HG03108 (cell line): Measurements from ENCODE around the gene SRRM5.
"Not testable (repeated sequence)": the region's sequence is repeated elsewhere in the genome, so short reads cannot be mapped to it uniquely, and the experiment has no call there.

Source experiments
- ATAC-seq: cut with Tn5 transposase; IDR thresholded peaks from one replicate; pipeline ENCODE4 v1.9.1; 2021; ENCODE audit warnings: moderate library complexity; ENCODE audit not compliant: unreplicated experiment

Gene SRRM5

GRCh38 chr19:43591904-43592772 is 19.8 kb upstream of the SRRM5 start:
- ATAC-seq = no peak

GRCh38 chr19:43592800-43593350 is 19.0 kb upstream of the SRRM5 start:
- ATAC-seq = no peak

DNA sequence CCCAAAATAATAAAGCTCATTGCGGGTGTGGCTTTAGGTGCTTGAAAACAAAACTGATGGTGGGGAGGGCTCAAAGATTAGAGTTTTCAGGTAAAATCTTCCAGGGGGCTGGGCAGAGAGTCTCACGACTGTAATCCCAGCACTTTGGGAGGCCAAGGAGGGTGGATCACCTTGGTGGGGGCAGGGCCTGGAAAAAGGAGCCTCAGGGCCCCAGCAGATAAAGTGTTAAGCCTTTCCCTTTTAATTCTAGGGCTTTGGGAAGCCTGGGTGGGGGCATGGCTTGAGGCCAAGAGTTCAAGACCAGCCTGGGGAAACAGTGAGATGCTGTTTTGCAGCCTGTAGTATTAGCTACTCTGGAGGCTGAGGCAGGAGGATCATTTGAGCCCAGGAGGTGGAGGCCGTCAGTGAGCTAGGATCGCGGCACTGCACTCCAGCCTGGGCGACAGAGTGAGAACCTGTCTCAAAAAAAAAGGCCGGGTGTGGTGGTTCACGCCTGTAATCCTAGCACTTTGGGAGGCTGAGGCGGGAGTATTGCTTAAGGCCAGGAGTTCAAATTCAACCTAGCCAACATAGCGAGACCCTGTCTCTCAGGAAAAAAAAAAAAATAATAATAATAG is 17.7 kb upstream of the SRRM5 start:
- no peak for ATAC-seq

GRCh38 chr19:43594710-43595604 is 16.9 kb upstream of the SRRM5 start:
- no peak for ATAC-seq

- no peak for ATAC-seq
These were observed 16.3 kb upstream of the SRRM5 start for GRCh38 chr19:43595605-43595998.

DNA sequence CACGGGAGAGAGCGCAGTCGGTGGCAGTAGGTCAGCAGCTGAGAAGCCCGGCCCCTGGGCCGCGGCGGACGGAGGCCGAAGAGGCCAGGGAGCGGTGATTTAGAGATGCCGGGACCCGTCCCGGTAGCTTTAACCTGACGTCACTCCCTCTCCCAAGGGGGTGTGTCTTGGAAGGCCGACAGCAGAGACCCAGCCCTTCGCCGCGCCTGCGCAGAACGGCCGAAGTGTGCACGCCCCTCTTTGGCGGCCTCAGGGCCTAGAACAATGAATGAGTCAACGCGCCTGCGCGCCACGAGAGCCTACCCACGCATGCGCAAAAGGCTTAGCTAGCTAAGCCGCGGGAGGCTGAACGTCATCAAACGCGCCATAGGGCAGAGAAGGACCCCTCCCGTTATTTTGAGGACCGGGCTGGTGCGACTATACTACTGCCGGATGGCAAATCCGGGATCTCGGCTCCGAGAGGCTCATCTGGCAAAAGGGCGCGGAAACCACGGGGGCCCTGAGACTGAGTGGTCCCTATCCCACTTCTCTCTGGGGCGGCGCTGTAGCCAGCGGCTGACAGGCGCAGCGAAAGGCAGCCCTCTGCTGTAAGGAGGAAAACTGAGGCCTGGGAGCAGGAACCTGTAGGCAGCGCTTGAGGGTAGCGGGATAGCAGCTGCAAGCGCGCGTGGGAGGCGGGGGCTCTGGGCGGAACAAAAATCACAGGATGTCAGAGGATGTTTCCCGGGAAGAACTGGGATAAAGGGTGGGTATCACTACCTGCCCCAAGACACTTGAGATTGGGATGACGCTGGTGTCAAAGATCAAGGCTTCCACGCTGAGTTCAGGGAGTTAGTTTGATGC is 15.7 kb upstream of the SRRM5 start, which contains the start of the genes IRGQ and ZNF576:
Gene IRGQ, minus strand, starts transcription at position 136 of the 843 bp plus-strand sequence. CDS start 796 bp downstream, outside the sequence.
Gene ZNF576, plus strand, starts transcription at position 597 of the 843 bp plus-strand sequence. CDS start 514 bp downstream, outside the sequence.
- ATAC-seq = peak; percentile 78

DNA sequence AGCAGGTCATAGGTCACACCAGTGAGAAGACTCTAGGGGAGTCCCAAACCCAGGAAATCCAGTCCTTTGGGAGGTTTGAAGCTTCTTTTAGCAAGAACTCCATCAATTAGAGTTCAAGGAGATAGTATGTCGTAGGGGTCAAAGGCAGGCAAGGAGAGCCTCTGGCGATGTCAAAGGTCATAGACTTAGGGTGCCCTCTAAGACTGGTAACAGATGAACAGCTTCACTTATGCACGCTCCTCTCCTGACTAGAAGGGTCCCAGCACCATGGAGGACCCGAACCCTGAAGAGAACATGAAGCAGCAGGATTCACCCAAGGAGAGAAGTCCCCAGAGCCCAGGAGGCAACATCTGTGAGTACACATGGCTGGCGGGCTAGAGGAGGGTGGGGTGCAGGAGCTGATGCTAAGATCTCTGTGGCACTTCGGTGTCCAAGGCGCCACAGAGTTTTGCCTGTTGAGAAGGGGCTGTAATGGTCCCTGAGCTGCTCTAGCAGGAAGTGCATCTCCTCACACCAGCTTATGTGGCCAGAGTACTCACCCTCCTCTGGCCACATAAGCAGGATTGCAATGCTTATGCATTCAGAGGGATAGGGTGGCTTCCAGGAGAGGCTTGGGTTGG is 14.9 kb upstream of the SRRM5 start:
- ATAC-seq = no peak

DNA sequence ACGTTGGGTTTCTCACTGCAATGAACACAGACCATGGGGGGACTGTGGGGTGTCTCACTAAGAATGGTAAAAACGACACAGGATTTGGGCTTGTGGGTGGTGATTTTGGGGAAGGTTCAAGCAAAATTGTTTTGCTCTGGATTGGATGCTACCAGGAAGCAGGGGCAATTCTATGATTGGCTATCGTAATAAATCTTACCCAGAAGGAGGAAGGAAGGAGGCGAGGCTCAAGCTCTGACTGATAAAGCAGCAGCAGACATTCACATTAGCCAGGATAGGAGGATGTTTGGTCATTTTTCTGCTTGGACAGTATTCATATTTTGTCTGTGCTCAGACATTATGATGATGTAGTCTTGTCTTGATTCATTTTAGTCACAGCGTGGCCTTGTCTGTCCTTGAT is 14.0 kb upstream of the SRRM5 start:
- ATAC-seq = no peak

GRCh38 chr19:43598445-43599240 is 13.2 kb upstream of the SRRM5 start:
- ATAC-seq = no peak

DNA sequence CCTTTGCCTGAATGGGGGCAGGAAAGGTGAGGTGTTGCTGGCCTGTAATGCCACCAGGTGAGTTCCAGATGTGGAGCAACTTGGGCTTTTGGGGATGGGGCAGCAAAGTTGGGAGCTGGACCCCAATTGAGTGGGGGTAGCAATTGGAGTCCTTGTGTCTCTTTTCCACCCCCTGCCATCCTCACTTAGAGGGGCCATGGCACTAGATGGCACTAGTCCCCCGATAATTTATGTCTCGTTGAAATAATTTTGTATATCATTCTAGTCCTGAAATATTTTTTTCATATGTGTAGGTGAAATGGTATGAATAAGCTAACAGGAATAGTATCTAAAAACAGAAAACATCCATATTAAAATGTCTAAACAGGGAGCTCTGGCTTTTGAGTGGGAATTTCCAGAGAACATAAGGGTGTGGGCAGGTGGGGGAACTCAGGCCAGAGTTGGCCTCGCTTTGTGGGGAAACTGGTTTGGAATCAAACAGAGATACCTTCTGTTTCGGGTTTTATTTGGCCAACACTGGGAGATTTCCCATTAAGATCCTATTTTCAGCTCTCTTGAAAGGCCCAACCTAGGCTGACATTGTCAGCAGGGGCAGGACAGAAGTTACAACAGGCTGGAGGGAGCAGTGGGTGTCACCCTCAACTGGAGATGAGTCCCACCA is 12.1 kb upstream of the SRRM5 start:
- no peak for ATAC-seq

- ATAC-seq = not testable (repeated sequence)
These were observed 11.6 kb upstream of the SRRM5 start for GRCh38 chr19:43600326-43600725.

DNA sequence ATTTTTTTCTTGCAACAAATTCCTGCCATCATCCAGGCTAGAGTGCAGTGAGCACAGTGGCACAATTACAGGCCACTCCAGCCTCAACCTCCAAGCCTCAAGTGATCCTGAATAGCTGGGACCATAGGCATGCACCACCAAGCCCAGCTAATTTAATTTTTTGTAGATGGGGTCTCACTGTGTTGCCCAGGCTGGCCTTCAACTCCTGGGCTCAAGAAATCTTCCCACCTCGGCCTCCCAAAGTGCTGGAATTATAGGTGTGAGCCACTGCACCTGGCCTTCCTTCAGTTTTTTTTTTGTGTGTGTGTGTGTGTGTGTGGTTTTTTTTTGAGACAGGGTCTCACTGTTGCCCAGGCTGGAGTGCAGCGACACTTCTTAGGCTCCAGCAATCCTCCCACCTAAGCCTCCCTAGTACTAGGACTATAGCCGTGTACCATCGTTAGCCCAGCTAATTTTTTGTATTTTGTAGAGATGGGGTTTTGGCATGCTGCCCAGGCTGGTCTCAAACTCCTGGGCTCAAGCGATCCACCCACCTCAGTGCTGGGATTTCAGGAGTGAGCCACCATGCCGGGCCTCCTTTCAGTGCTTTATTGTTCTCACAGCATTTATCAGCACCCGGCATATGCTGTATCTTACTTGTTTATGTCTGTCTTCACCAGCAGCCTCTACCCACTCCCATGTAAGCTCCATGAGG is 5.9 kb upstream of the SRRM5 start:
- no peak for ATAC-seq

DNA sequence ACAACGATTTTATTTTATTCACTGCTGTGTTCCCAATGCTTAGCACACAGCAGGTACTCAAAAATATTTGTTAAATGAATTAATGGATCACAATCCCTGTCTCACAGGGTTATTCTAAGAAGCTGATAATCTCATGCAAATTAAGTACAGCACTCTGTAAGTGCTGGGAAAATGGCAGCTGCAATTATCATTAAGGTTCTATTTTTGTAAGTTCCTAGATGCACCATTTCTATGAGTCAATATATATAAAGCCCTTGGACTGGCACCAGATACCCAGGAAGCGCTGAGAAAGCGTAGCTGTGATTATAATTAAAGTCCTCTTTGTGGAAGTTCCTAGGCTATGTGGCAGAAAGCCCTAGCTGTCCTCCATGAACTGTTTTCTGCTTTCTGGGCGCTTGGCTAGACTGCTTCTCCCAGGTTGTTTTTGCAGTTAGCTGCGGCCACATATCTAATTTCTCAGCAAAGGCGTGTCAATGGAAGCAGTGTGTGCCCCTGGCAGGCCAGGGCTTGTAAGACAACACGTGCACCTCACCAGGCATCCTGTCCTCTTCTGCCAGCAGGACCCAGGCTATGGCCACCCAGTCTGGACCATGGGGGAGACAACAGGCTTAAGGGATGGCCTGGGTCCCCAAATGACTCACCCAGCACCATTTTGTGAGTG is 5.2 kb upstream of the SRRM5 start:
- ATAC-seq = no peak

DNA sequence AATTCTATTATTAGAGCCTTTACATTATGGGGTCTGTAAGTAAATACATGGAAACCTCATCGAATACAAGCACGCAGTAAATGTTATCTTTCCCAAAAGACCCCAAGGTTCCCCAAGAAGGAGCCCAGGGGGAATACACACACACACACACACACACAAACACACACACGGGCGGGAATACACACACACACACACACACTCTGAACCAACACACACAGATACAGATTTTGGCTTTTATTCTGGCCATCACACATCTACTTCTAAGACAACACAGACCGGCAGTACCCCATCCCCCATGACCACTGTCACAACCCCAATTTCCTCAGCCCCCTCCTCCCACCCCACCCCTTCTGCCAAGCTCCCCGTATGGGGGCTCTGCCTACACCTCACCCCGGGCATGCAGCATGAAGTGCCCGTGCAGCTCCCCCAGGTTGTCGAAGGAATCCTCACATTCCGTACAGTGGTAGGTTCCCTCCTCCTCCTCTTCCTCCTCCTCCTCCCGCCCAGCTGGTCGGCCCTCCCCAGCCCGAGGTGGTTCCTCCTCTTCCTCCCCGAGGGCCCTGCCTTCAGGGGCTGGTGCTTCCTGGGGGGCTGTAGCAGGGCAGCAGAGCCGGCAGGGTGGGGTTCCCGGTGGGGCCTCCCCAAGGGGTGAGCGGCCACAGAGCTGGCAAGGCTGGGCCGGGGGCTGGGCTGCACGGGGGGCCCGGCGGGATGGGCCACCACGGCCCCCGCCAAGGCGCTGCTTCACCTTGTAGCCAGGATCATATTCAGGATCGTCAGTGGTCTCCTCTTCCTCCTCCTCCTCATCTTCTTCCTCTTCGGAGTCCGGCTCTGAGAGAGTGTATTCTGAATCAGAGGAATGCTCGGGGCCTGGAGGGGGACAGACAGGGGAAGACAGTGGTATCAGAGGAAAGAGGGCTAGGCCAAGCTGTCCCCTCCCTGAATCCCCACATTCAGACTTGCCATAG is 4.4 kb upstream of the SRRM5 start:
- no peak for ATAC-seq

GRCh38 chr19:43609872-43610271 is 2.0 kb upstream of the SRRM5 start:
- ATAC-seq = no peak

DNA sequence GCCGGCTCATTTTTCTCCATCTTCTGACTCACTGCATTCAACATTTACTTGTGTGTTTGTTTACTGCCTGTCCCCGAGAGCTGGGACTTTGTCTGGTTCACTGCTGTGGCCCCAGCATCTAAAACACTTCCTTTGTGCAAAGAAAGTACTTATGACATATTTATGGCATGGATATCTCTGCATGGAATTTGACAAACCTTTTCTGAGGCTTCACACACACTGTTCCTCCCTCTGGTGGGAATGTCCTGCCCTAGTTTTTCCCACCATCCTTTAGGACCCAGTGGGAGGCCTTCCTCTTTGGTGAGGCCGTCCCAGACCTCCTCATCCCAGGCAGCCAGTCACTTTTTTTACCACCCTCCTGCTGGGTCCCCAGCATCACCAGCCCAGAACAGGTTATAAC is 1.4 kb upstream of the SRRM5 start:
- ATAC-seq = no peak
